ENCODE measurements around the gene LHX5.
"Not testable (repeated sequence)": the region's sequence is repeated elsewhere in the genome, so short reads cannot be mapped to it uniquely, and the experiment has no call there.

The LHX5 gene

GRCh38 chr12:113471619-113472171, at the start of gene LHX5:
TSS of gene LHX5 (minus strand) at chr12:113471871. CDS start at chr12:113471498, 373 bp downstream.
- DNase-seq (ENCODE audit: low spot score): no peak

DNA sequence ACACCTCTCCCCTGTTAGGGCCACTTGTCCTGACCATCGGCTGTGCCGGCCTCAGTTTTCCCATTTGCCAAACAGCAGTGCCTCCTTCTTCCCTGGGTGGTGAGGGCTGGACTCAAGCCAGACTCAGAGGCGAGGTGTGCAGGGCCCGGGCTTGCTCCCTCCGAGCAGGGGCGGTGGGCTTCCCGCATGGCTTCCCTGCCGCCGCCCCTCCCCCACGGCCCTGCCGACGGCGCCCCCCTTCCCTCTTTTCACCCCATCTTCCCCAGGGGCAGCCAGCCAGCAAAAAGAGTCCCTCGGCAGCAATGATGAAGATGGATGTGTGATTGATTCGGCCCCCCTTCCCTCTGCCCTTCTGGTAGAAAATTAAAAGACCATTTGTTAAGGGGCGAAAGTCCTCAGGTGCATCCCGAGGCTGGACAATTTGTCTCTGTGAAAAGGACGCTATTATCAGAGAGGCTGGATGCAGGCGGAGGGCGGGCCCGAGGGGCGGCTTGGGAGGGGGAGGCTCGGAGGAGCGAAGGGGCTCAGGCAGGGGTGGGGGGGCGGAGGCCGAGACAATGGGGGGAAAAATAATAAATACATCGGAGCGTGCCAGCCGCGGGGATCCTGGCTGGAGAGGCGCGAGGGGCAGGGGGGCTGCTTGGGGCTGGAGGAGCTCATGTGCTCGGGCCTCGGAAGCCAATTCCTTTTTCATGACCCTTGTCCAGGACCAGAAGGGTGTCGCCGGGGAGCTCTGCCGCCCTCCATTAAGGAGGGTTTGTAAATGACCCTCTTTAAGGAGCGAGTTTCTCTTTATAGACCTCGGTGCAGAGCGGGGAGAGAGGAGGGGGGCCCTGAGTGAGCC, 48.0 kb upstream of the LHX5 start:
- DNase-seq (ENCODE audit: low spot score): no peak

DNA sequence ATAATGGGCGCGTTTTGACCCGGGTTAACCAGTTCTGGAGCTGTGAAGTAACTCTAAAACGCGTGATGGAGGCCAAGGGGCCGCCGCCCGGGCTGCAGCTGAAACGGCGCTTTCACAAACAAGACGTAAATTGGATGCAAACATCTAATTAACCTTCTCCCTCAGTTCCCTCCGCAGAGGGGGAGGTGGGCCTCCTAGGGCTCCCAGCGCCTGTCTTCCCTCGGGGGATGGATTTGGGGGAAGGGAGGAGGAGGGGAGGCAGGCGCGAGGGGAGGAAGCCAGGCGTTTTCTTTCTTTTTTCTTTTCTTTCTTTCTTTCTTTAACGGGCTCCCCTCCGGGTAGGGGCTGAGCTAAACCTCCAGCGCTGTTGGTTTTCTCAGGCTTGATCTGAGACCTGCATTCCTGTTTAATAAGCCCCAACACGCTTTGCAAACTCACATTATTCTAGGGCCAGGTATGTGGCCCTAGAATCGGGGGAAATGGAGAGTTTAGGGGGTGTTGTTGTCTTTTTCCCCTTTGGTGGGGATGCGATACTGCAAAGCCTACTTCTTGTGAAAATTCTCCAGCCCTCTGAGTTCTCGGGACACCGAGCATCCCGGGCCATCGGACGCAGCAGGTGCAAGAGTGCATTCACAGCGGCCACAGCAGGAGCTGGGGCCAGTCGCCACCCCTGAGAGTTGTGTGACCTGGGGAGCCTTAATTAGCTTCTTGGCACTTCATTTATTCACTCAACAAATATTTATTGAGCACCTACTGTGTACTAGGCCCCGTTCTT, 43.6 kb upstream of the LHX5 start:
- no peak for DNase-seq (ENCODE audit: low spot score)

GRCh38 chr12:113514602-113515001, 42.9 kb upstream of the LHX5 start:
- DNase-seq (ENCODE audit: low spot score): no peak

- no peak for DNase-seq (ENCODE audit: low spot score)
Observed at GRCh38 chr12:113512568-113512967, 40.9 kb upstream of the LHX5 start.

- no peak for DNase-seq (ENCODE audit: low spot score)
Observed at GRCh38 chr12:113506867-113507266, 35.2 kb upstream of the LHX5 start.

- no peak for DNase-seq (ENCODE audit: low spot score)
Observed at GRCh38 chr12:113505941-113506340, 34.3 kb upstream of the LHX5 start.

DNA sequence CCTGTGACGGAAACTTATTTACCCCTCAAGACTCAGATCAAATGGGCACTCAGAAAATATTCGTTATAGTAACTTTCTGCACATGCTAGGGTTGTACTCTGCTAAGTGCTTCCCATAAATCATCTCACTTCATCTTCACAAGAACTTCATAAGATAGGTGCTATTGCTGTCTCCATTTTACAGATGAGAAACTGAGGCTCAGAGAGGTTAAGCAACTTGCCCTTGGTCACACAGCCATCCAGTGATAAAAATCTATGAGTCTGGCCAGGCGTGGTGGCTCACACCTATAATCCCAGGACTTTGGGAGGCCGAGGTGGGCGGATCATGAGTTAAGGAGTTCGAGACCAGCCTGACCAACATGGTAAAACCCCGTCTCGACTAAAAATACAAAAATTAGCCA, 33.2 kb upstream of the LHX5 start:
- no peak for DNase-seq (ENCODE audit: low spot score)

- DNase-seq (ENCODE audit: low spot score): no peak
Observed at GRCh38 chr12:113500782-113501311, 29.2 kb upstream of the LHX5 start.

- no peak for DNase-seq (ENCODE audit: low spot score)
Observed at GRCh38 chr12:113500306-113500675, 28.6 kb upstream of the LHX5 start.

DNA sequence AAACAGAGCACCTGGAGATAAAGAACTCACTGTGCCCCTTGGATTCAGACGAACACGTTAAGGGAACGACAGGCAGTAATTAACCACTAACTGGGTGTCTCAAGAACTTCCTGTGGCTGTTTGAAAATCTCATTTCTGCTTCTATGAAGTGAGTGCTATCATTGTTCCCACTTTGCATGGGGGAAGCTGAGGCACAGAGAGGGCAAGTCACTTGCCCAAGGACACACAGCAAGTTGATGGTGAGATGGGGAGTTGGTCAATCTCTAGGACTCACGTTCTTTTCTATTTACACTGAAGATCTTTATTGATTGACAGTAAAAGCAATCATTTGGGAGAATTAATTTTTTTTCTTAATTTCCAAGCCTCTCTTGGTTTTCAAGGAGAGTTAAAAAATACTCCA, 26.8 kb upstream of the LHX5 start:
- no peak for DNase-seq (ENCODE audit: low spot score)

GRCh38 chr12:113497693-113498092, 26.0 kb upstream of the LHX5 start:
- no peak for DNase-seq (ENCODE audit: low spot score)

- not testable (repeated sequence) for DNase-seq (ENCODE audit: low spot score)
Observed at GRCh38 chr12:113495941-113496340, 24.3 kb upstream of the LHX5 start.

DNA sequence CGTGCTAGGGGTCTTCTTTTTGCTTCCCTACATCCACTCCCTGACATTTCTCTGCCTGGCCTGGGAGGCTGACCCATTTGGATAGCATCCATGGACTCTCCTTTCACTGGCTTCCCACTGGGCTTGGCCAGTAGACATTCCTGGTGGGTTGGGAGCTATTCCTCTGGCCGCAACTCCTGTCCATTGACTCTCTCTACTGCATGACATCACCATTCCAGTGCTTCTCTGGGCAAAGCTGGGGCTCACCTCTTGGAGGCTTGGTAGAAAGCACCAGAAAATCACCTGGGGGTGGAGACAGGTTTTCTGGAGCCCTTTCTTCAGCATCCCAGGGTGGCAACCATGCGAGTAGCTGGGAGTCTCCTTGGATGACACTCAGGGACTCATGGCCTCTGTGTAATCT, 16.7 kb upstream of the LHX5 start:
- DNase-seq (ENCODE audit: low spot score): no peak

DNA sequence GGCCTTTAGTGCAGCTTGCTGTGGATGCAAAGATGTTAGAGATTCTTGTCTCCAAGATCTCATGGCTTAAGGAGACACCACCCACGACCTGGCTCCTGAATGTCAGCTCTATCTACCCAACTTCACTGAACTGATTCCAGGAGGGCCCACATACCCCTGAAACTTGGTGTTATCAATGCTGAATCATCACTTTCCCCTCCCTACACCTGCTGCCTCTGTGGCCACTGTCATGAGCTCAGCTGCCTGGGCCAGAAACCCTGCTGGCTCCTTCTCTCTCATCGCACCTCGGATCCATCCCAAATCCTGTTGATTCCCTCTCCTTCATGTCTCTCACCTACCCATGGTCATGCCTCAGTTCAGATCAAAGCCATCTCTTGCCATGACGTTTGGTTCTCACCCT, 15.1 kb upstream of the LHX5 start:
- DNase-seq (ENCODE audit: low spot score): no peak

DNA sequence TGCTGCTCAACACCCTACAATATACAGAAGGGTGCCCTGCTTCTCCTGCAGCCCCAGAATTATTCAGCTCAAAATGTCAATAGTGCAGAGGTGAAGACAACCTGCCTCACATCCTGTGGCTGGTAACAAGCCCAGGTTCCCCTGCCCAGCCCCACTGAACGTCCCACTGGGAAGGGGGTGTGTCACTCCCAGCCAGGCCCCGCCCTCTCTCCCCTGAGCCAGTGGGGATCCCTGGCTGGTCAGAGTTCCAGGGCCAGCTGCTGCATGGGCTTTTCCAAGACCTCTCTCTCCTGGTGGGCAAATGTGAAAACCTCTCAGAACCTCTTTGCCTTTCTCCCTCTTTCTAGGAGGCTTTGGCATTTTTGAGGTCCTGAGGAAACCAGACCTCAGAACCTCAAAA, 13.7 kb upstream of the LHX5 start:
- no peak for DNase-seq (ENCODE audit: low spot score)

- no peak for DNase-seq (ENCODE audit: low spot score)
Observed at GRCh38 chr12:113482334-113482733, 10.7 kb upstream of the LHX5 start.

GRCh38 chr12:113480336-113480971, 8.8 kb upstream of the LHX5 start:
- no peak for DNase-seq (ENCODE audit: low spot score)

DNA sequence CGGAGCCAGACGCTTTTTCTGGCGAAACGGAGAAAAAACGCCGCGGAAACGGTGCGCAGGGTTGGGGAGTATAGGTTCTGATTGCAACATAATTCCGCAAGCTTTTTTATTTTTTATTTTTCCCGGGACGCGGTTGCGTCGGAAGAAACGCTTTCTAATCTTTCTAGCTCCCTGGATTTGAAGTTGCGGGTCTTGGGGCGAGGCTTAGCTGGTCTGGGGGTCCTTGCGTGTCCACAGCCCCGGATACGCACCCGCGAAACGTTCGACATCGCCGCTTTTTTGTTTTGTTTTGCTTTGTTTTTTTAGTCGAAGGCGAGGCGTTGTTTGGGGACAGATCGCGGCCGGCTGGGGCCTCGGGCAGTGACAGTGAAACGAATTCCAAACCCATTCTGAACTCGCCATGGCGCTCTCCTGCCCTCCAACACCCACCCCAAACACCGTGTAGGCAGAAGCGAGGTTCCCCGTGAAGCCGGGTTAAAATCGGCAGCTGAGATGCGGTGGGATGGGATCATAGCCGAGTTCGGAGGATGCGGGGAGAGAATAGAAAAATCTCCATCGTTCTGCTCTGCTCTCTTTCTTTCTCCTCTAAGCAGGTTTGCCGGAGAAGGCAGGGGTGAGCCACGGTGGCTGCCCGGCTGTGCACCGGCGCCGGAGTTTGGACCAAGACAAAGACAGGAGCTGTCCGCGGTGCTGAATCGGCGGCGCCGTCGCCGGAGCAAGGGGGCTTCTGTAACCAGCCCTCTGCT, 8.1 kb upstream of the LHX5 start:
- DNase-seq (ENCODE audit: low spot score): no peak

DNA sequence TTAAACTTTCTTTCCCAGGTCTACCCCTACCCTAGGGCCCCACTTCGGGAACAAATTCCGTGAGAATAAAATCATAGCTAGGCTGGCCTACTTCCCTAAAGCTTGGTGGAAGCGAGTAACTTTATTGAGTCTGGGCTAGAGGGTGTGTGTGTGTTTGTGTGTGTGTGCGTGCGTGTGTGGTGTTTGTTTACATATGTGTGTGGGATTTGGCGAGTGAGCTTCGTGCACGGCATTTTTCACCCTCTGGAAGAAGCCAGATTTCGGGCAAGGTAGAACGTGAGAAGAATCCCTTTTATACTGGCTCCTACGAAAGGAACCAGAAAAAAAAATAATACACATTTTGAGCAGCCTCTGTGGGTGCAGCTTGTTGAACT, 7.5 kb upstream of the LHX5 start:
- DNase-seq (ENCODE audit: low spot score): no peak

GRCh38 chr12:113478351-113479011, 6.8 kb upstream of the LHX5 start:
- DNase-seq (ENCODE audit: low spot score): no peak

Measured in CD4-positive, alpha-beta T cell treated with Interleukin-6 at 100 ng/mL for 8 hours (primary cell).